ENCODE results near the gene FAM89B. TPM values are rescaled to one million over a fixed set of nuclear protein-coding genes. Genes with fewer than 3 reads are reported as not detected.

The FAM89B gene
- total RNA-seq, 2 donors from 2014 or later, result 25.7 to 51.0 TPM

DNA sequence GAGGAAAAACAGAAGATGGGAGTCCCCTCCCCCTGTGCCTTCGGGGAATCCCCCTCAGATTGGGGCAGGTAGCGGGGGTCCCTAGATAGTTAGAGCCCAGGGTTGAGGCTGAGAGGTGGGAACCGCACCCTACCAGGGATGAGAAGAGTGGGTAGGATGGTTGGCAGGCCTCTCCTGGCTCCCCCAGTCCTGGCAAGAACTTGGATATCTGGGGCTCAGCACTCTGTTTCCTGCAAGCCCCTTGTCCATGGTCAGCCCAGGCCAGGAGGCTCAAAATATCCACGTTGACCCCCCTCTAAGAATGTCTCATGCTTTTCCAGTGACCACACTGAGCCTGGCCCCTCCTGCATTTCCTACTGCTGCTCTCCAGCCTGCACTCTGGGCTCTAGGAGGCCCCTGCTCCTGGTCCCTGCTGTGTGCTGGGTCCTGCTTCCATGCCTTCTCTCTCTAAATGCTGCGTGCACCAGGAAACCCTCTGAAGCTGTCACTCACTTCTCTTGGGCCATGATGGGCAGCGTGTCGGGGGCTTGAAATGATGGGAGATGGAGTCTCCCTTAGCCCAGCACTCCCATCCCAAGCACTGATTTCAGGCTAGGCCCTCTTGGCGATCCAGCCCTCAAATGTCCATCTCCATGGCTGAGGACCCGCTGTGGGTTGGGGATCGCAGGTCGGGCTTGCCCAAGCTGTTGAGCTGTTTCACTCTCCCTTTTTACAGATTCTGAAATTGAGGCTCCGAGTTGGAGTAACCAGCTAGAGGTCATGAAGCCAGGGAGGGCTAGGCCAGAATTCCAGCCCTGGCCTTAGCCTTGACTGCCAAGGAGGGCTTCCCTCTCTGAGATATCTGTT, 39.6 kb downstream of the FAM89B start:
- Histone ChIP-seq H3K4me3 (peak overlapping the region; percentile 58 to 77), H3K36me3 (no peaks in the 10 kb centered on the region), H3K27me3 (no peaks in the 10 kb centered on the region), H3K4me1 (peaks cover 0 to 81% of the 10 kb centered on the region in 2 donors), H3K9me3 (no peaks in the 10 kb centered on the region), H3K27ac (peak overlapping the region; percentile 89 to 91)
- no peak for TF ChIP-seq CTCF (IDR thresholded peaks at IDR 0.05)
- DNase-seq (ENCODE audit: low spot score), result no peak

GRCh38 chr11:65612691-65613090, 40.4 kb downstream of the FAM89B start:
- H3K27ac ChIP-seq, result peak overlapping the region; percentile 89 to 91
- H3K4me1 ChIP-seq, result peaks cover 0 to 80% of the 10 kb centered on the region in 2 donors
- H3K36me3 ChIP-seq, result peaks cover 5% of the 10 kb centered on the region
- H3K9me3 ChIP-seq, result no peaks in the 10 kb centered on the region
- peak overlapping the region; percentile 58 to 77 for H3K4me3 ChIP-seq
- no peaks in the 10 kb centered on the region for H3K27me3 ChIP-seq
- DNase-seq (ENCODE audit: low spot score), result no peak
- TF ChIP-seq CTCF (IDR thresholded peaks at IDR 0.05), result no peak

GRCh38 chr11:65613091-65613928, 41.0 kb downstream of the FAM89B start:
- peaks cover 11% of the 10 kb centered on the region for H3K36me3 ChIP-seq
- no peaks in the 10 kb centered on the region for H3K9me3 ChIP-seq
- H3K4me1 ChIP-seq, result peaks cover 0 to 74% of the 10 kb centered on the region in 2 donors
- no peak for TF ChIP-seq CTCF (IDR thresholded peaks at IDR 0.05)
- H3K27ac ChIP-seq, result peak overlapping the region; percentile 89 to 91
- H3K27me3 ChIP-seq, result no peaks in the 10 kb centered on the region
- no peak for DNase-seq (ENCODE audit: low spot score)
- H3K4me3 ChIP-seq, result peak overlapping the region; percentile 58 to 77

DNA sequence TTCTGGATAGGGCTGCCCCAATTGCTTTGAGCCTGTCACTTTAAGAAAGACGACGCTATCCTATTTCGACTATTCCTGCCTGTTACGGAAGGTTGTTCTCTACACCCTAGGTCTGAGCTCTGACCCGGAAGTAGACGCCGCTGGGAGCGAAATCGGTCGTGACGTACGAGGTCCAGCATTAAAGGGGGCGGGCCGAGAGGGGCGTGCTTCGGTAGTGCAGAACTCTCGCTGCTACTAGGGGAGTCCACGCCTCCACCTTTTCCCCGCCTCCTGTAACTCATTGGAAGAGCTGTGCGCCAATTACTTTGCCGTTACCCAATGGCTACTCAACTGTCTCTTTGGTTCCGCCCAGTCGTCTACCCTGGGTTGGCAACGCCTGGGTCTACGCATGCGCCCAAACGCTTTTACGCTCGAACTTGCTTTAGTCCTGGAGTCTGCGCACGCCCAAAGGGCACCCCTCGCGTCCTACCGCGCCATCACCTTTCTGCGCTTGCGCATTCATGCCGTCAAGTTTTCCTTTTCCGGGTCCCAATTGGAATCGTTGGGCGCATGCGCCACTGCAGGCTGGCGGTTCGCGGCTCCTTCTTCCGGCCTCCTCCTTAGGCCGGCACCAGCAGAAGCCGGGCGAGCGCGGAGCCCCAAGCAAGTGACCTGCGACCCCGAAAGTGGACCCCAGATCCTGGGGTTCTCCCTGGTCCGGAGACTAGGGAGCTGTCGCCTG, 43.1 kb downstream of the FAM89B start, which contains the start of gene PCNX3:
TSS of gene PCNX3 (plus strand) at position 548 of the 721 bp plus-strand sequence. CDS start 536 bp downstream, outside the sequence.
- Histone ChIP-seq H3K9me3 (no peaks in the 10 kb centered on the region), H3K27ac (peak within 1 kb of the TSS; percentile 89 to 91), H3K4me1 (peaks cover 0 to 53% of the 10 kb centered on the region in 2 donors), H3K4me3 (peak within 1 kb of the TSS; percentile 92 to 99), H3K36me3 (peaks cover 32% of the 10 kb centered on the region), H3K27me3 (no peaks in the 10 kb centered on the region)
- peak; percentile 100 for DNase-seq (ENCODE audit: low spot score)
- TF ChIP-seq CTCF (IDR thresholded peaks at IDR 0.05), result no peak

GRCh38 chr11:65615950-65616574, 43.7 kb downstream of the FAM89B start:
- peak overlapping the region; percentile 89 for H3K27ac ChIP-seq
- H3K36me3 ChIP-seq, result peaks cover 39% of the 10 kb centered on the region
- H3K9me3 ChIP-seq, result no peaks in the 10 kb centered on the region
- peaks cover 0 to 46% of the 10 kb centered on the region in 2 donors for H3K4me1 ChIP-seq
- no peak for TF ChIP-seq CTCF (IDR thresholded peaks at IDR 0.05)
- H3K4me3 ChIP-seq, result peak overlapping the region; percentile 92 to 99
- H3K27me3 ChIP-seq, result no peaks in the 10 kb centered on the region
- DNase-seq (ENCODE audit: low spot score), result no peak
